ENCODE measurements around the gene CRIM1.

Gene CRIM1

DNA sequence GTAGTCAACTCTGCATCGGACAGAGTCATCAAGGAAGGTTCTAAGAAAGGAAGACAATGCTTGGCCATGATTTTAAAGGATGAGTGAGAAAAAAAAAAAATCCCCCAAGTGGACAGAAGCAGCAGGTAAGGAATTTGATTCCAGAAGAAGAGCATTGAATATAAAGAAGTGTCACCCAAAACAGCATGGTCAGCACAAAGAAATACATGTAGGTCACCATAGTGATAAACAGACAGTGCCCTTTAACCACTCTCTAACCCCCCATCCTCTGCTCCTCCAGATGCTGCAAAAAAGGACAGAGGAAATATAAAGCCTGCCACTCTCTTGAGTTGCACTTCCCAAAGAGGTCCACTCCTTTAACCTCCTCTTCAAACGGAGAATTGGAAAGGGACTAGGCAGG is 219.0 kb downstream of the CRIM1 start:
- Histone ChIP-seq H3K23ac (ENCODE audit: low read depth, low read length, poor library complexity) (no peak overlapping the region), H2BK12ac (ENCODE audit: low read length) (no peak overlapping the region), H4K8ac (ENCODE audit: low read depth, low read length) (no peak overlapping the region), H3K4me1 (ENCODE audit: control insufficient read depth in 2 of 2, insufficient read depth in 1 of 2, low read depth in 1 of 2, low read length in 2 of 2) (peaks cover 1 to 6% of the 10 kb centered on the region in 2 donors), H2BK5ac (ENCODE audit: low read length) (no peak overlapping the region), H2AFZ (ENCODE audit: low read length) (no peak overlapping the region), H2AK5ac (ENCODE audit: low read depth, low read length) (no peak overlapping the region), H3K9me3 (replicated peaks in 1 of 2; ENCODE audit: control insufficient read depth in 2 of 2, insufficient read depth in 1 of 2, low read depth in 1 of 2, low read length in 2 of 2) (no peaks in the 10 kb centered on the region), H3K4me2 (ENCODE audit: insufficient read depth, low read length, poor library complexity, severe bottlenecking) (no peak overlapping the region), H2BK15ac (ENCODE audit: low read length) (no peak overlapping the region), H3K14ac (ENCODE audit: low read length) (no peak overlapping the region), H3K18ac (ENCODE audit: low read length) (no peak overlapping the region), H3K79me1 (ENCODE audit: low read depth, low read length) (no peaks in the 10 kb centered on the region), H3K4ac (ENCODE audit: low read length) (no peak overlapping the region), H4K91ac (ENCODE audit: low read depth, low read length, poor library complexity) (no peak overlapping the region), H2BK120ac (ENCODE audit: low read depth, low read length) (no peak overlapping the region), H3K27me3 (ENCODE audit: control insufficient read depth in 3 of 3, insufficient read depth in 3 of 3, low read depth in 1 of 3, low read length in 3 of 3) (no peaks in the 10 kb centered on the region), H3K9ac (ENCODE audit: low read depth, low read length, poor library complexity) (no peak overlapping the region), H3K36me3 (replicated peaks in 1 of 2; ENCODE audit: control insufficient read depth in 2 of 2, insufficient read depth in 2 of 2, low read length in 2 of 2) (peaks cover 3 to 79% of the 10 kb centered on the region in 2 donors), H3K4me3 (ENCODE audit: low read length in 2 of 2) (no peak overlapping the region), H3K27ac (replicated peaks; ENCODE audit: low read length) (no peak overlapping the region)
- no CpG with 5 or more reads among the region's 2 CpGs for WGBS, 2 donors (ENCODE audit: extremely low coverage in 2 of 2, insufficient read length in 2 of 2, insufficient replicate concordance in 1 of 2)
- no peak for DNase-seq (ENCODE audit: low spot score)

- H3K27ac ChIP-seq (replicated peaks; ENCODE audit: low read length): no peak overlapping the region
- no peaks in the 10 kb centered on the region for H3K9me3 ChIP-seq (replicated peaks in 1 of 2; ENCODE audit: control insufficient read depth in 2 of 2, insufficient read depth in 1 of 2, low read depth in 1 of 2, low read length in 2 of 2)
- H2BK5ac ChIP-seq (ENCODE audit: low read length): no peak overlapping the region
- no peak overlapping the region for H2AK5ac ChIP-seq (ENCODE audit: low read depth, low read length)
- no peak overlapping the region for H3K14ac ChIP-seq (ENCODE audit: low read length)
- no peaks in the 10 kb centered on the region for H3K79me1 ChIP-seq (ENCODE audit: low read depth, low read length)
- H3K36me3 ChIP-seq (replicated peaks in 1 of 2; ENCODE audit: control insufficient read depth in 2 of 2, insufficient read depth in 2 of 2, low read length in 2 of 2): peaks cover 7 to 94% of the 10 kb centered on the region in 2 donors
- no peak overlapping the region for H2BK12ac ChIP-seq (ENCODE audit: low read length)
- no peak overlapping the region for H3K4ac ChIP-seq (ENCODE audit: low read length)
- no peak for DNase-seq (ENCODE audit: low spot score)
- no peak overlapping the region for H4K91ac ChIP-seq (ENCODE audit: low read depth, low read length, poor library complexity)
- H3K4me2 ChIP-seq (ENCODE audit: insufficient read depth, low read length, poor library complexity, severe bottlenecking): no peak overlapping the region
- peaks cover 0 to 1% of the 10 kb centered on the region in 2 donors for H3K4me1 ChIP-seq (ENCODE audit: control insufficient read depth in 2 of 2, insufficient read depth in 1 of 2, low read depth in 1 of 2, low read length in 2 of 2)
- H3K9ac ChIP-seq (ENCODE audit: low read depth, low read length, poor library complexity): no peak overlapping the region
- no peaks in the 10 kb centered on the region for H3K27me3 ChIP-seq (ENCODE audit: control insufficient read depth in 3 of 3, insufficient read depth in 3 of 3, low read depth in 1 of 3, low read length in 3 of 3)
- no peak overlapping the region for H2AFZ ChIP-seq (ENCODE audit: low read length)
- no peak overlapping the region for H2BK120ac ChIP-seq (ENCODE audit: low read depth, low read length)
- no peak overlapping the region for H4K8ac ChIP-seq (ENCODE audit: low read depth, low read length)
- no peak overlapping the region for H3K18ac ChIP-seq (ENCODE audit: low read length)
- no peak overlapping the region for H3K23ac ChIP-seq (ENCODE audit: low read depth, low read length, poor library complexity)
- WGBS, 2 donors (ENCODE audit: extremely low coverage in 2 of 2, insufficient read length in 2 of 2, insufficient replicate concordance in 1 of 2): 100% methylated on average over 1 of the region's 2 CpGs; no CpG with 5 or more reads in 1 of the 2 donors
- H3K4me3 ChIP-seq (ENCODE audit: low read length in 2 of 2): no peak overlapping the region
- no peak overlapping the region for H2BK15ac ChIP-seq (ENCODE audit: low read length)
Measured at GRCh38 chr2:36577884-36578283, 222.3 kb downstream of the CRIM1 start.

- Histone ChIP-seq H4K8ac (ENCODE audit: low read depth, low read length) (no peak overlapping the region), H2BK5ac (ENCODE audit: low read length) (no peak overlapping the region), H4K91ac (ENCODE audit: low read depth, low read length, poor library complexity) (no peak overlapping the region), H3K79me1 (ENCODE audit: low read depth, low read length) (no peaks in the 10 kb centered on the region), H3K4ac (ENCODE audit: low read length) (no peak overlapping the region), H3K9me3 (replicated peaks in 1 of 2; ENCODE audit: control insufficient read depth in 2 of 2, insufficient read depth in 1 of 2, low read depth in 1 of 2, low read length in 2 of 2) (no peaks in the 10 kb centered on the region), H3K9ac (ENCODE audit: low read depth, low read length, poor library complexity) (no peak overlapping the region), H3K4me2 (ENCODE audit: insufficient read depth, low read length, poor library complexity, severe bottlenecking) (no peak overlapping the region), H2AFZ (ENCODE audit: low read length) (no peak overlapping the region), H3K4me3 (ENCODE audit: low read length in 2 of 2) (no peak overlapping the region), H3K23ac (ENCODE audit: low read depth, low read length, poor library complexity) (no peak overlapping the region), H3K27me3 (ENCODE audit: control insufficient read depth in 3 of 3, insufficient read depth in 3 of 3, low read depth in 1 of 3, low read length in 3 of 3) (no peaks in the 10 kb centered on the region), H2AK5ac (ENCODE audit: low read depth, low read length) (no peak overlapping the region), H2BK12ac (ENCODE audit: low read length) (no peak overlapping the region), H2BK15ac (ENCODE audit: low read length) (no peak overlapping the region), H3K27ac (replicated peaks; ENCODE audit: low read length) (no peak overlapping the region), H2BK120ac (ENCODE audit: low read depth, low read length) (no peak overlapping the region), H3K36me3 (replicated peaks in 1 of 2; ENCODE audit: control insufficient read depth in 2 of 2, insufficient read depth in 2 of 2, low read length in 2 of 2) (peaks cover 7 to 95% of the 10 kb centered on the region in 2 donors), H3K14ac (ENCODE audit: low read length) (no peak overlapping the region), H3K18ac (ENCODE audit: low read length) (no peak overlapping the region), H3K4me1 (ENCODE audit: control insufficient read depth in 2 of 2, insufficient read depth in 1 of 2, low read depth in 1 of 2, low read length in 2 of 2) (peaks cover 0 to 1% of the 10 kb centered on the region in 2 donors)
- DNase-seq (ENCODE audit: low spot score): no peak
- no CpG with 5 or more reads among the region's 10 CpGs for WGBS, 2 donors (ENCODE audit: extremely low coverage in 2 of 2, insufficient read length in 2 of 2, insufficient replicate concordance in 1 of 2)
Measured at GRCh38 chr2:36578343-36579296, 223.0 kb downstream of the CRIM1 start.

GRCh38 chr2:36579297-36579664 is 223.7 kb downstream of the CRIM1 start:
- Histone ChIP-seq H3K9me3 (replicated peaks in 1 of 2; ENCODE audit: control insufficient read depth in 2 of 2, insufficient read depth in 1 of 2, low read depth in 1 of 2, low read length in 2 of 2) (no peaks in the 10 kb centered on the region), H3K4ac (ENCODE audit: low read length) (no peak overlapping the region), H4K8ac (ENCODE audit: low read depth, low read length) (no peak overlapping the region), H2BK5ac (ENCODE audit: low read length) (no peak overlapping the region), H3K79me1 (ENCODE audit: low read depth, low read length) (no peaks in the 10 kb centered on the region), H3K36me3 (replicated peaks in 1 of 2; ENCODE audit: control insufficient read depth in 2 of 2, insufficient read depth in 2 of 2, low read length in 2 of 2) (peaks cover 7 to 97% of the 10 kb centered on the region in 2 donors), H3K18ac (ENCODE audit: low read length) (no peak overlapping the region), H3K14ac (ENCODE audit: low read length) (no peak overlapping the region), H3K27ac (replicated peaks; ENCODE audit: low read length) (no peak overlapping the region), H4K91ac (ENCODE audit: low read depth, low read length, poor library complexity) (no peak overlapping the region), H3K23ac (ENCODE audit: low read depth, low read length, poor library complexity) (no peak overlapping the region), H3K4me3 (ENCODE audit: low read length in 2 of 2) (no peak overlapping the region), H3K4me2 (ENCODE audit: insufficient read depth, low read length, poor library complexity, severe bottlenecking) (no peak overlapping the region), H2BK120ac (ENCODE audit: low read depth, low read length) (no peak overlapping the region), H2BK12ac (ENCODE audit: low read length) (no peak overlapping the region), H2AFZ (ENCODE audit: low read length) (no peak overlapping the region), H3K9ac (ENCODE audit: low read depth, low read length, poor library complexity) (no peak overlapping the region), H2BK15ac (ENCODE audit: low read length) (no peak overlapping the region), H3K27me3 (ENCODE audit: control insufficient read depth in 3 of 3, insufficient read depth in 3 of 3, low read depth in 1 of 3, low read length in 3 of 3) (no peaks in the 10 kb centered on the region), H2AK5ac (ENCODE audit: low read depth, low read length) (no peak overlapping the region), H3K4me1 (ENCODE audit: control insufficient read depth in 2 of 2, insufficient read depth in 1 of 2, low read depth in 1 of 2, low read length in 2 of 2) (peaks cover 0 to 1% of the 10 kb centered on the region in 2 donors)
- DNase-seq (ENCODE audit: low spot score): no peak
